NCI-H774 (cell line): ENCODE measurements around the gene ILF3.
"Not testable (repeated sequence)": the region's sequence is repeated elsewhere in the genome, so short reads cannot be mapped to it uniquely, and the experiment has no call there.

Experiments
- DNase-seq: peaks from one replicate; lab custom pipeline; 2025; lab: John Stamatoyannopoulos, UW

Gene ILF3

GRCh38 chr19:10642473-10643171 is 11.5 kb upstream of the ILF3 start:
- DNase-seq, result no peak

DNA sequence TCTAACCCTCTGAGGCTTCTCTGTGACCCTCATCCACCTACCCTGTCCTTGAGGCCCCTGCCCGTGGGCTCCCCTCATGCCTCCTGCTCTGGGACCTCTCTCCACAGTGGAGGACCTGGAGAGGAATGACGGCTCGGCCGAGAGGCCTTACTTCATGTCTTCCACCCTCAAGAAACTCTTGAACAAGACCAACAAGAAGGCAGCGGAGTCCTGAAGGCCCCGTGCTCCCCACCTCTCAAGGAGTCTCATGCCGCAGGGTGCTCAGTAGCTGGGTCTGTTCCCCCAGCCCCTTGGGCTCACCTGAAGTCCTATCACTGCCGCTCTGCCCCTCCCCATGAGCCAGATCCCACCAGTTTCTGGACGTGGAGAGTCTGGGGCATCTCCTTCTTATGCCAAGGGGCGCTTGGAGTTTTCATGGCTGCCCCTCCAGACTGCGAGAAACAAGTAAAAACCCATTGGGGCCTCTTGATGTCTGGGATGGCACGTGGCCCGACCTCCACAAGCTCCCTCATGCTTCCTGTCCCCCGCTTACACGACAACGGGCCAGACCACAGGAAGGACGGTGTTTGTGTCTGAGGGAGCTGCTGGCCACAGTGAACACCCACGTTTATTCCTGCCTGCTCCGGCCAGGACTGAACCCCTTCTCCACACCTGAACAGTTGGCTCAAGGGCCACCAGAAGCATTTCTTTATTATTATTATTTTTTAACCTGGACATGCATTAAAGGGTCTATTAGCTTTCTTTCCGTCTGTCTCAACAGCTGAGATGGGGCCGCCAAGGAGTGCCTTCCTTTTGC is 10.8 kb upstream of the ILF3 start:
- DNase-seq, result no peak

DNA sequence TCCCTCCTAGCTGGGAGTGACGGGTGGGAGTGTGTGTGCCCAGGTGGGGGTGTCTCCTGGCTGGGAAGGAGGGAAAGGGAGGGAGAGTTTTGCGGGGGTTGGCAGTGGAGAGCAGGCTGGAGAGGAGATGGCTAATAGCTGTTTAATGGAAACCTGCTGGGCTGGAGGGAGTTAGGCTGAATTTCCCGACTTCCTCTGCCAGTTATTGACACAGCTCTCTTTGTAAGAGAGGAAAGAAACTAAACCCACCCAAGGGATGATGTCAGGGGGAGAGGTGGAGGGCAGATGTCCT is 10.2 kb upstream of the ILF3 start:
- no peak for DNase-seq

DNA sequence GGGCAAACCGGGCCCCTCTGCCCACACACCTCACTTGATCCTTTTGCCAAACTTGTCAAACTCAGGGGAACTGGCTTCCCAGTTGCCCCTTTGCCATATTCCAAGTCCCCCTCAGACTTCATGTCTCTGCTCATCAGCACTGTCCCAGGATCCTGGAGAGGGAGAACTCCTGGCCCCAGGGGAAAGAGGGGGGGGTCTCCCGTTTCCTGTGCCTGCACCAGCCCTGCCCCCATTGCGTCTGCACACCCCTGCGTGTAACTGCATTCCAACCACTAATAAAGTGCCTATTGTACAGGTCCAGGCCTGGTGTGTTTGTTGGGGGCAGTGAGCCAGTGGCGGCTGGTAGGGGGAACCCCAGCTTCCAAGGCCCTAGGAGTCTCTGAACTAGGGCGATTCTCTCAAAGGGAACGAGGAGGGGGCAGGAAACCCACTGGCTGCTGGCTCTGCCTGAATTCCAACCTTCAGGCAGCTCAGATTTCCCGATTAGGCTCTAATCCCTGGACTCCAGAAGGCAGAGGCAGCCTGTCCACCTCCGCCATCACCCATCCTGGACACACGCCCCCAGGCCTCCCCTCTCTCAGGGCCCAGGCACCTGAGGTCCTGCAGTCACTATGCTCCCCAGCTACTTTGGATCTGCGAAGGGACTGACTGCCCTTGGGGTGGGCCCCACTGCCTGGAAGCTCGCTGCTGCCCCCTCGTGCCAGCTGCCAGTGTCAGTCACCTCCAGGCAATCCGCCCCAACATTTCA is 9.7 kb upstream of the ILF3 start:
- DNase-seq, result peak; percentile 41

DNA sequence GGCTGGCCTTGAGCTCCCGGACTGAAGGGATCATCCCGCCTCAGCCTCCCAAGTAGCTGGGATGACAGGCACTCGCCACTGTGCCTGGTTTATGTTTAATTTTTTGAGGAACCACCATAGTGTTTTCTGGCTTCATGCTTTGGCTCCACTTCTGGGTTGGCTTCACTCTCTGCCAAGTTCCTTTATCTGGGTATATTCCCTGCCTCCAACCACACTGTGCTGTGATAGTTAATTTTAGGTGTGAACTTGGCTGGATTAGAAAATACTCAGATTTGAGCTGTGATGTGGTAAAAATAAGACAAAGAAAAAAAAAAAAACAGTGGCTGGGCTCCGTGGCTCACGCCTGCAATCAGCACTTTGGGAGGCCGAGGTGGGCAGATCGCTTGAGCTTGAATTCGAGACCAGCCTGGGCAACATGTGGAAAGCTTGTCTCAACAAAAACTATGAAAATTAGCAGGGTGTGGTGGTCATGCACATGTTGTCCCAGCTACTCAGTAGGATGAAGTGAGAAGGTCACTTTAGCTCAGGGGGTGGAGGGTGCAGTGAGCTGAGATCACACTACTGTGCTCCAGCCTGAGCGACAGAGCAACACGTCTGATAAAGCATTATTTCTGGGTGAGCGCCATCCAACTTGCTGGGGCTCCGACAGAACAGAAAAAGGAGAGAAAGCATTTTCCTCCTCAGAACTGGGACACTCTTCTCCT is 7.5 kb upstream of the ILF3 start:
- DNase-seq, result no peak

DNA sequence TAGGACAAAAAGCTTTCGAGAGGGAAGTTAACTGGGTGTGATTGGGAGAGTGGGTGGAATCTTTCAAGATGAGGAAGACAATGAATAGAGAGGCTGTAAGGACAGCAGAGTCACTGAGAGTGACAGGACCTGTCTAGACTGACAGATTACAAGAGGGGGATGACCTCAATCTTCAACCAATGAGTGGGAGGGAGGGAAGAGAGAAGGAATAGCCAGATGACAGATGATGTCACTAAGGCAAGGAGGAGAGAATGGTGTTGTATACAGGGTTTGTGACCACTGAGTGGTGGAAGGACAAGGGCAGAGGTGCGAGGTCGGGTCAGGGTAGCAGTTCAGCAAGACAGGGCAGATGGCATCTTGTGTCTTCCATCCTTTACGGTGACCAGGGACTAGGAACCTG is 5.8 kb upstream of the ILF3 start:
- DNase-seq, result no peak

- DNase-seq, result no peak
Observed at GRCh38 chr19:10651851-10652250, 2.3 kb upstream of the ILF3 start.

DNA sequence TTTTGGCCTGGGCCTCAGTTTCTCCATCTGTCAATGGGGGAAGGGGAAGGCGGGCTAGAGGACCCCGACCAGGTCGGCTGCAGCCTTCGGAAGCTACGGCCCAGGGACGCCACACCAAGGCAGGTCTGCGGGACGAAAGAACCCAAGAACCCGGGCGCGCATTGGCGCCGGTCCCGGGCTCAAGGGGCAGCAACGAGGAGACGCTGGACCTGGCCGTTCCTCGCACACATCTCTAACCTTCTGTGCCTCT is 739 bp upstream of the ILF3 start:
- DNase-seq, result no peak

DNA sequence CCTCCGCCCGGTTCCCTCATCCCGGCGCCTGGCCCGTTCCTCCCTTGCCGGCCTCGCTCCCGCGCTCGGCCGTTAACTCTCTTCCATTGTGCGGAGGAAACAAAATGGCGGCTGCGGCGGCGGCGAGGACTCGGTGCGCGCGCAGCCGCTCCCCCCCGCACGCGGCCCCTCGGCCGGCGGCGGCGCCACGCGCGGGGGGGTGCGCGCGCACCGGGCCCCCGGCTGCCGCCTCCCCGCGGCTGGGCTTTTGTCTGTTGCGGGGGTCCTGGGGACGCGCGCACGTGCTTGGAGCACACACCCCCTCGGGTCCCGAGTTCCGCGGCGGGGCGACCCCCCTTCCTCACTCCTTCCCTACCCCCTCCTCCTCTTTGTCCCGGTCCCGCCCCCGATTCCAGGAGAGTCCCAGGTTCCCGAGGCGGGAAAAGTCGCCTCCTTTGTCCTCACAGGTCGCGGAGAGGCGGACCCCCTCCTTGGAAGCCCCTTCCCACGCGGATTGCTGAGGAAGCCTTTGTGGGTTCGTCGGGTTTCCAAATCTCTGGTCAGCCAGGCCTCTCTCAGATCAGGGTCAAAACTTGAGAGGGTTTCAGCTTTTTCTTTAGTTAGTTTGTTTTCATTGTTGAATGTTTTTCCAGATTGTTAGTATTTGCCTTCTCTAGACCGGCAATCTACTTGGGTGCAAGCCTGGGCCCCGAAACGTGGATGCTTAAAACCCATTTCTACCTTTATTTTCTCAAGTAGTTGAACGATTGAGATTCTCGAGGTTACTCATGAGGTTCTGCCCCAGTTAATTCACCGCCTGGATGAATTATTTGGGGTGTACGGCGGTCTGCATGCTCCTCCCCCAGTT is 687 bp downstream of the ILF3 start:
- peak; percentile 56 for DNase-seq

GRCh38 chr19:10655457-10656312 is 1.5 kb downstream of the ILF3 start:
- no peak for DNase-seq

- DNase-seq, result no peak
Observed at GRCh38 chr19:10660346-10660745, 6.2 kb downstream of the ILF3 start.

- no peak for DNase-seq
Observed at GRCh38 chr19:10661946-10662345, 7.8 kb downstream of the ILF3 start.

- DNase-seq, result no peak
Observed at GRCh38 chr19:10662384-10663251, 8.5 kb downstream of the ILF3 start.

GRCh38 chr19:10663252-10663563 is 9.1 kb downstream of the ILF3 start:
- not testable (repeated sequence) for DNase-seq

- no peak for DNase-seq
Observed at GRCh38 chr19:10667867-10668266, 13.7 kb downstream of the ILF3 start.

- no peak for DNase-seq
Observed at GRCh38 chr19:10669246-10669645, 15.1 kb downstream of the ILF3 start.

GRCh38 chr19:10670182-10670581 is 16.0 kb downstream of the ILF3 start:
- DNase-seq, result no peak

DNA sequence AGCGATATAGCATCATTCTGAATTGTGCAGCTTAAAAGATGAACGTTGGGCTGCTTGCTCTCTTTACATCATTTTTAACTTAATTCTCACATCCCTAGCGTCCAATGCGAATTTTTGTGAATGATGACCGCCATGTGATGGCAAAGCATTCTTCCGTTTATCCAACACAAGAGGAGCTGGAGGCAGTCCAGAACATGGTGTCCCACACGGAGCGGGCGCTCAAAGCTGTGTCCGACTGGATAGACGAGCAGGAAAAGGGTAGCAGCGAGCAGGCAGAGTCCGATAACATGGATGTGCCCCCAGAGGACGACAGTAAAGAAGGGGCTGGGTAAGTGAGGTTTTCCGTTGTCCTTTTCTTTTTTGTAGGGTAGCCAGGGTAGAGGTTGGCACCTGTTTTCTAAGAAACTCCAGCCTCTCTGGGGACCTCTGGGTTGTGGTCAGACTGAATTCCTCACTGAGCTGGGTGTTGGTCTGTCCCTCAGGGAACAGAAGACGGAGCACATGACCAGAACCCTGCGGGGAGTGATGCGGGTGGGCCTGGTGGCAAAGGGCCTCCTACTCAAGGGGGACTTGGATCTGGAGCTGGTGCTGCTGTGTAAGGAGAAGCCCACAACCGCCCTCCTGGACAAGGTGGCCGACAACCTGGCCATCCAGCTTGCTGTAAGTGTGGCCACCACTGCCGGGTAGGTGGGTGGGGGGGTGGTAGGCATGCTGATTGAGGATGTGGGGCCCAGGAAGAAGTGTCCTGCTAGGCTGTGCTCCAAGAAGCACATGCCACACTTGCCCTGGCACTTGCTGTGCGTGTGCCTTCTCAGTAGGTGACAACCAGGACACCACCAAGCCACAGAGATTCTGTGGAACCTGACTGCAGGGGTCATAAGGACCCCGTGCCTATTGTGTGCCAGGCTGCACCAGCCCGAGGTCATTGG is 17.0 kb downstream of the ILF3 start:
- no peak for DNase-seq

DNA sequence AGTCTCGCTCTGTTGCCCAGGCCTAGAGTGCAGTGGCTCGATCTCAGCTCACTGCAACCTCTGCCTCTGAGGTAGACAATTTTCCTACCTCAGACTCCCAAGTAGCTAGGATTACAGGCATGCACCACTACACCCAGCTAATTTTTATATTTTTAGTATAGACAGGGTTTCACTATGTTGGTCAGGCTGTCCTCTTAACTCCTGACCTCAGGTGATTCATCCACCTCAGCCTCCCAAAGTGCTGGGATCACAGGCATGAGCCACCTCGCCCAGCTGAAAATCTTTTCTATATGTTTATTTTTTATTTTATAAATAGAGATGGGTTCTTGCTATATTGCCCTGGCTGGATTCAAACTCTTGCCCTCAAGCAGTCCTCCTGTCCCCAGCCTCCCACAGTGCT is 17.8 kb downstream of the ILF3 start:
- DNase-seq, result not testable (repeated sequence)
